ENCODE results near the gene MAFB. TPM values are rescaled to one million over a fixed set of nuclear protein-coding genes. Genes with fewer than 3 reads are reported as not detected.

The MAFB gene
- total RNA-seq, 1 experiment from 2014 or later = 0.17 TPM

- Mint-ChIP-seq H3K27me3 (ENCODE audit: unreplicated experiment) (peaks cover 85% of the 10 kb centered on the region), H3K4me3 (ENCODE audit: low read depth, unreplicated experiment) (no peak overlapping the region), H3K36me3 (ENCODE audit: insufficient read depth, unreplicated experiment) (no peaks in the 10 kb centered on the region), H3K9me3 (ENCODE audit: low read depth, unreplicated experiment) (no peaks in the 10 kb centered on the region), H3K27ac (ENCODE audit: unreplicated experiment) (no peak overlapping the region), H3K4me1 (ENCODE audit: low read depth, unreplicated experiment) (no peaks in the 10 kb centered on the region)
- no TSS peak for BruUV-seq (replicated peaks)
- CTCF ChIA-PET = no interaction called here
- intact Hi-C loops (cut with micrococcal nuclease; ENCODE audit: unreplicated experiment) = no loop called here
- DNase-seq = no peak
- TF ChIP-seq CTCF (IDR thresholded peaks at IDR 0.05; ENCODE audit: unreplicated experiment) = no peak
Measured at GRCh38 chr20:40646361-40646760, 42.7 kb downstream of the MAFB start.

- Mint-ChIP-seq H3K4me1 (ENCODE audit: low read depth, unreplicated experiment) (no peaks in the 10 kb centered on the region), H3K27me3 (ENCODE audit: unreplicated experiment) (peaks cover 73% of the 10 kb centered on the region), H3K4me3 (ENCODE audit: low read depth, unreplicated experiment) (no peak overlapping the region), H3K36me3 (ENCODE audit: insufficient read depth, unreplicated experiment) (no peaks in the 10 kb centered on the region), H3K27ac (ENCODE audit: unreplicated experiment) (no peak overlapping the region), H3K9me3 (ENCODE audit: low read depth, unreplicated experiment) (no peaks in the 10 kb centered on the region)
- no TSS peak for BruUV-seq (replicated peaks)
- no peak for TF ChIP-seq CTCF (IDR thresholded peaks at IDR 0.05; ENCODE audit: unreplicated experiment)
- CTCF ChIA-PET = no interaction called here
- no peak for DNase-seq
- intact Hi-C loops (cut with micrococcal nuclease; ENCODE audit: unreplicated experiment) = no loop called here
Measured at GRCh38 chr20:40644863-40645262, 44.2 kb downstream of the MAFB start.

DNA sequence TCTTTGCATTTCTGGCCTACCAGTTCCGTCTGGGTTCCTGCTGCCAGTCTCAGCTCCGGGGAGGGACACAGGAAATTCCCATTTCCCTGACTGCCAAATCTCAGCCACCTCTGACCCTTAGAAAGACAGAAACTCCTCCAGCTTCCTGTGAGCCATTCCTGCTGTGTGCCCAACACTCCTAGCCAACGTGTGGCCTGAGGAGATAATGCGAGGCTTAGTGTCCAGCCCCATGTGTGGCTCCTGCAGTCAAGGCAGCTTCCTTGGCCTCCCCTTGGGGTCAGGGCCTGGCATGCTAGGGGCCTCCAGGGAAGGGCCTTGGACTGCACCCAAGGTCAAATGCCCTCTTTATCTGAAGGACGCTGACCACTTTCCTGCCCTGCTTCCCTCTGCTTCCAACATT, 45.1 kb downstream of the MAFB start:
- Mint-ChIP-seq H3K4me3 (ENCODE audit: low read depth, unreplicated experiment) (no peak overlapping the region), H3K27me3 (ENCODE audit: unreplicated experiment) (peaks cover 73% of the 10 kb centered on the region), H3K36me3 (ENCODE audit: insufficient read depth, unreplicated experiment) (no peaks in the 10 kb centered on the region), H3K9me3 (ENCODE audit: low read depth, unreplicated experiment) (no peaks in the 10 kb centered on the region), H3K27ac (ENCODE audit: unreplicated experiment) (no peak overlapping the region), H3K4me1 (ENCODE audit: low read depth, unreplicated experiment) (no peaks in the 10 kb centered on the region)
- CTCF ChIA-PET = no interaction called here
- TF ChIP-seq CTCF (IDR thresholded peaks at IDR 0.05; ENCODE audit: unreplicated experiment) = no peak
- intact Hi-C loops (cut with micrococcal nuclease; ENCODE audit: unreplicated experiment) = no loop called here
- no TSS peak for BruUV-seq (replicated peaks)
- no peak for DNase-seq

DNA sequence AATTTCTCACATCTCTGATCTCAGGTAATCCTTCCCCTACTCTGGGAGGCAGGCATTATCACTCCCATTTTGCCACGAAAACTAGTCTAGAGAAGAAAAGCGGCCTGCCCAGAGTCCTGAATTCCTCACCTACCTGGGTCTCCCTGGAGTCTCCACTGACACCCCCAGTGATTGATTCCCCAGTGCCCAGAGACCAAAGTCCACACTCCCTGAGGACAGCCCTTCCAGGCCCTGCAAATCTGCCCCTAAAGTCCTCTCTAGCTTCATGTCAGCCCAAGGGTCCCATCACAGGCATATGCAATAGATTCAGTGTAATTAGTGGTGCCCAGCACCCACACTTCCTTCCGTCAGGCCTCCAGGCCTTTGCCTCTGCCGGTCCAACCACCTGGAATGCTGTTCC, 47.2 kb downstream of the MAFB start:
- no peak overlapping the region for H3K27ac Mint-ChIP-seq (ENCODE audit: unreplicated experiment)
- TF ChIP-seq CTCF (IDR thresholded peaks at IDR 0.05; ENCODE audit: unreplicated experiment) = no peak
- DNase-seq = no peak
- intact Hi-C loops (cut with micrococcal nuclease; ENCODE audit: unreplicated experiment) = no loop called here
- H3K4me1 Mint-ChIP-seq (ENCODE audit: low read depth, unreplicated experiment) = no peaks in the 10 kb centered on the region
- BruUV-seq (replicated peaks) = no TSS peak
- H3K4me3 Mint-ChIP-seq (ENCODE audit: low read depth, unreplicated experiment) = no peak overlapping the region
- H3K9me3 Mint-ChIP-seq (ENCODE audit: low read depth, unreplicated experiment) = no peaks in the 10 kb centered on the region
- peaks cover 70% of the 10 kb centered on the region for H3K27me3 Mint-ChIP-seq (ENCODE audit: unreplicated experiment)
- no peaks in the 10 kb centered on the region for H3K36me3 Mint-ChIP-seq (ENCODE audit: insufficient read depth, unreplicated experiment)
- CTCF ChIA-PET = no interaction called here

DNA sequence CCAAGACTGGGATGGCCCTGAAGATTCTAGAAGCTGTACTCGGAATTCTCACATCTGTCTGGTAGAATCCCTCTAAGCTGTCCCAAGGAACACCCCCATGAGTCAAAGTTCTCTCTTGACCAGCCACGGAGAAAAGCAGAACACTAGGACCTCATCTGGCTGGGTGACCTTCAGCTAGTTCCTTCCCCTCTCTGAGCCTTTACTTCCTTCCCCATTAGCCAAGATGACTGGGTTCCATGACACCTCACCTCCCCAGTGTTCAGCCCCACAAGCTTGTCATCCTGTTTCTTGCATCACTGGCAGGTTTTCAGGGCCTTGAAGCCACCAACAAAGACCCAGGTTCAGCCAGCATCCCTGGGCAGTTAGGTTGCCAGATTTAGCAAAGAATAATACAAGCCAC, 47.8 kb downstream of the MAFB start:
- no peak overlapping the region for H3K4me3 Mint-ChIP-seq (ENCODE audit: low read depth, unreplicated experiment)
- no peaks in the 10 kb centered on the region for H3K4me1 Mint-ChIP-seq (ENCODE audit: low read depth, unreplicated experiment)

More for the DNA sequence above, 47.8 kb downstream of the MAFB start:
- no peak for DNase-seq
- BruUV-seq (replicated peaks) = no TSS peak
- intact Hi-C loops (cut with micrococcal nuclease; ENCODE audit: unreplicated experiment) = no loop called here
- H3K27me3 Mint-ChIP-seq (ENCODE audit: unreplicated experiment) = peaks cover 64% of the 10 kb centered on the region
- no peak overlapping the region for H3K27ac Mint-ChIP-seq (ENCODE audit: unreplicated experiment)
- CTCF ChIA-PET = no interaction called here
- H3K36me3 Mint-ChIP-seq (ENCODE audit: insufficient read depth, unreplicated experiment) = no peaks in the 10 kb centered on the region
- TF ChIP-seq CTCF (IDR thresholded peaks at IDR 0.05; ENCODE audit: unreplicated experiment) = no peak
- no peaks in the 10 kb centered on the region for H3K9me3 Mint-ChIP-seq (ENCODE audit: low read depth, unreplicated experiment)
